K562 (cell line): ENCODE data around the gene AGPAT1. TPM values are rescaled to one million over a fixed set of nuclear protein-coding genes. Genes with fewer than 3 reads are reported as not detected.
A peak's percentile ranks its signal among the peaks of the same experiment; 100 is the strongest.

Experiments used
- ARHGAP35 ChIP-seq: fragments of 450-650 bp; IDR thresholded peaks from 2 replicates; pipeline ENCODE4 v1.6.1; 2018; ENCODE audit not compliant: partially characterized antibody
- ARNT ChIP-seq, 2 experiments: fragments of 450-650 bp; IDR thresholded peaks; 2 replicates each; pipeline ENCODE4 v1.6.1; 2016; ENCODE audit warnings: mild to moderate bottlenecking in 1 of 2
- CBFA2T2 ChIP-seq: fragments of 450-650 bp; conservative IDR thresholded peaks from 2 replicates; pipeline ENCODE4 v1.6.1; 2017; ENCODE audit warnings: mild to moderate bottlenecking
- ERF ChIP-seq: fragments of 450-650 bp; formaldehyde crosslinking; IDR thresholded peaks from 2 replicates; pipeline ENCODE4 v1.4.0; 2020; ENCODE audit warnings: mild to moderate bottlenecking, mixed read lengths
- GTF2E2 ChIP-seq: fragments of 200-800 bp; sonication (Bioruptor generic); IDR thresholded peaks from 2 replicates; pipeline ENCODE4 v1.6.1; 2016; ENCODE audit warnings: missing genetic modification characterization, missing compliant biosample characterization
- HDAC3 ChIP-seq: fragments of 450-650 bp; IDR thresholded peaks from 2 replicates; pipeline ENCODE4 v1.6.1; 2018; ENCODE audit warnings: borderline replicate concordance, mild to moderate bottlenecking, moderate library complexity; ENCODE audit not compliant: partially characterized antibody
- HEY1 ChIP-seq: fragments of 250-450 bp; sonication (Bioruptor Pico); IDR thresholded peaks from 2 replicates; pipeline ENCODE4 v1.5.0; 2020; ENCODE audit warnings: mild to moderate bottlenecking, moderate library complexity, borderline replicate concordance
- KLF16 ChIP-seq: IDR thresholded peaks from 2 replicates; pipeline ENCODE4 v1.6.1; 2016; ENCODE audit warnings: antibody characterized with exemption
- LARP7 ChIP-seq: fragments of 450-650 bp; IDR thresholded peaks from 2 replicates; pipeline ENCODE4 v1.6.1; 2016
- MEF2D ChIP-seq: conservative IDR thresholded peaks from 2 replicates; pipeline ENCODE4 v1.6.1; 2016; ENCODE audit warnings: low read depth, missing genetic modification characterization, missing compliant biosample characterization
- PCBP1 ChIP-seq: fragments of 200-400 bp; formaldehyde crosslinking; IDR thresholded peaks from 2 replicates; pipeline ENCODE4 v1.6.1; 2018; ENCODE audit warnings: mild to moderate bottlenecking, low read depth, low read length; ENCODE audit not compliant: poor library complexity, severe bottlenecking
- POLR2B ChIP-seq: fragments of 450-650 bp; IDR thresholded peaks from 2 replicates; pipeline ENCODE4 v1.6.1; 2018; ENCODE audit warnings: low read depth; ENCODE audit not compliant: partially characterized antibody
- SRSF3 ChIP-seq: fragments of 200-400 bp; formaldehyde crosslinking; IDR thresholded peaks from 2 replicates; pipeline ENCODE4 v1.6.1; 2016; ENCODE audit warnings: mild to moderate bottlenecking, low read length, moderate library complexity; ENCODE audit not compliant: insufficient read depth
- TAF9B ChIP-seq: fragments of 450-650 bp; IDR thresholded peaks from 2 replicates; pipeline ENCODE4 v1.6.1; 2018; ENCODE audit warnings: mild to moderate bottlenecking; ENCODE audit not compliant: partially characterized antibody
- TSC22D4 ChIP-seq: fragments of 450-650 bp; IDR thresholded peaks from 2 replicates; pipeline ENCODE4 v1.6.1; 2016; ENCODE audit warnings: missing genetic modification characterization, missing biosample characterization, control low read depth
- ZFP30 ChIP-seq: fragments of 250-450 bp; sonication (Bioruptor Pico); IDR thresholded peaks from 2 replicates; pipeline ENCODE4 v1.8.0; 2022; ENCODE audit warnings: moderate library complexity, mild to moderate bottlenecking, inconsistent platforms, borderline replicate concordance
- ZNF165 ChIP-seq: fragments of 250-450 bp; sonication (Bioruptor Pico); IDR thresholded peaks from 2 replicates; pipeline ENCODE4 v1.4.0; 2020; ENCODE audit warnings: borderline replicate concordance
- ZNF586 ChIP-seq: fragments of 450-650 bp; formaldehyde crosslinking; conservative IDR thresholded peaks from 2 replicates; pipeline ENCODE4 v1.4.0; 2020; ENCODE audit warnings: mild to moderate bottlenecking, moderate library complexity
- polyA plus RNA-seq, 8 experiments: library from polyadenylated mRNA; depleted of rRNA in 4 of 8; stranded (reverse) in 5 of 8; unstranded in 3 of 8; fragments of >200 nt; fragmentation: Nextera tagmentation in 2 of 8; fragmentation: Illumina TruSeq in 1 of 8; extraction: Ambion mirVana in 2 of 8; extraction: Trizol in 1 of 8; gene quantifications; 2 replicates each; pipeline versions ENCODE4 v1.2.1 to v1.2.3, GENCODE V29; 2011 to 2014; ENCODE audit warnings: inconsistent platforms in 1 of 8, missing spikeins in 1 of 8
- total RNA-seq, 7 experiments: library from RNA; depleted of rRNA in 6 of 7; stranded (reverse); fragments of >200 nt in 6 of 7; fragmentation: Illumina TruSeq in 2 of 7; extraction: Trizol in 2 of 7; gene quantifications; 2 replicates each; pipeline versions ENCODE4 v1.2.1 to v1.2.3, GENCODE V29; 2011 to 2021; ENCODE audit warnings: low replicate concordance in 1 of 7
- TF ChIP-seq, protein P1 (sequence below): fragments of 200-800 bp; sonication (Bioruptor generic); IDR thresholded peaks from 2 replicates; pipeline ENCODE4 v1.6.1; 2017; ENCODE audit warnings: missing genetic modification characterization, missing compliant biosample characterization
- TF ChIP-seq, protein P2 (sequence below): fragments of 250-450 bp; sonication (Bioruptor Pico); IDR thresholded peaks from 2 replicates; pipeline ENCODE4 v1.8.0; 2022; ENCODE audit warnings: moderate library complexity, mild to moderate bottlenecking, inconsistent platforms
- TF ChIP-seq, protein P3 (sequence below): sonication (generic); formaldehyde crosslinking; IDR thresholded peaks from 2 replicates; pipeline ENCODE4 v1.8.0; 2022; ENCODE audit warnings: mild to moderate bottlenecking, missing genetic modification reagents

The AGPAT1 gene
- total and polyA plus RNA-seq, 9 of the 15 experiments (the other 6 are each of a cell fraction or from before 2014, with no cell fraction given) = 37.9 to 176 (median 69.4) TPM

DNA sequence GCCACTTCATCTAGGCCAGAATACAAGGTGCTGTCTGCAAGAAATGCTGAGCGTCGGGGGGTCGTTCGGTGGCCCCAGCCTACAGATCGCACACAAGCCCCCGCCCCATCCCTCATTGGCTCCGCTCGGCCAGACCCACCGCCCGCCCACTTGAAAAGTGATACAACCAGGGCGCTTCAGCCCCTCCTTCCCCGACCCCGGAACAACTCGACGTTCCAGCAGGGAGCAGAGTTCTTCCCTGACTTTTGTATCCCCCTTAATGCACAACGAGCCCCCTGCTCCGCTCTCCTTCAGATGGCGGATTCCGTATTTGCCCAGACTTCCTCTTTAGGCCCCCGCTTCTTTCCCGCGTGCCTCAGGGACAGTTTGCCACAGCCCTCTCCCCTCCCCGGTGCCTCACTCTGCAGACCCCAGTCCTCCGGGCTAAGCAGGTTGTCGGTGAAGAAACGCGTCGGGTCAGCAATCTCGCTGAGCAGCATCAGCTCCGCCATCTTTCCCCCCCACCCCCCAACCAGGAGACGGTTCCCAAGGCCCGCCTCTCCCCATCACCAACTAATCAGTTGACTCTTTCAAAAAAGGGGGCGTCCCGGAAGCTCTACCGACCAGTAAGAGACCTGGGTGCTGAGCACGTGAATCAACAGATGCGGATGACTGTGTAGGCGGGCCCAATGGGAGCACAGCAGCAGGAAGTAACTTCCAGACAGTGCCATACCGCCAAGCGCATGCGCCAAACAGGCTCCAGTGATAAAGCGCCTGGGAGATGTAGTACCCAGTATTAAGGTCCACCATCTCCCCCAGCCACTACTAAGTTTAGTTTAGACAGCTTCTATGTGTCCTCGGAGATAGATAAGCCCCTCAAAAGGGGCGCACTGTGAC, 47.9 kb downstream of the AGPAT1 start, which contains the start of gene ATF6B (continued):
- TF ChIP-seq, protein P1, sequence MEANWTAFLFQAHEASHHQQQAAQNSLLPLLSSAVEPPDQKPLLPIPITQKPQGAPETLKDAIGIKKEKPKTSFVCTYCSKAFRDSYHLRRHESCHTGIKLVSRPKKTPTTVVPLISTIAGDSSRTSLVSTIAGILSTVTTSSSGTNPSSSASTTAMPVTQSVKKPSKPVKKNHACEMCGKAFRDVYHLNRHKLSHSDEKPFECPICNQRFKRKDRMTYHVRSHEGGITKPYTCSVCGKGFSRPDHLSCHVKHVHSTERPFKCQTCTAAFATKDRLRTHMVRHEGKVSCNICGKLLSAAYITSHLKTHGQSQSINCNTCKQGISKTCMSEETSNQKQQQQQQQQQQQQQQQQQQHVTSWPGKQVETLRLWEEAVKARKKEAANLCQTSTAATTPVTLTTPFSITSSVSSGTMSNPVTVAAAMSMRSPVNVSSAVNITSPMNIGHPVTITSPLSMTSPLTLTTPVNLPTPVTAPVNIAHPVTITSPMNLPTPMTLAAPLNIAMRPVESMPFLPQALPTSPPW (CRISPR knock-in tag) = peak; percentile 93
- no peak for TF ChIP-seq ZFP30 (CRISPR knock-in tag)
- peak; percentile 81 for TF ChIP-seq POLR2B
- peak; percentile 28; the same call in 1 of the 2 replicates for TF ChIP-seq CBFA2T2
- TF ChIP-seq GTF2E2 (tag) = 0 out of 2 replicates have a peak, but pooled peaks have one; percentile 66
- peak in 1 of 2 experiments; percentile 71; a peak in 1 of 4 replicates for TF ChIP-seq ARNT (IDR thresholded peaks at IDR 0.05)
- no peak for TF ChIP-seq PCBP1
- peak; percentile 22; the same call in 1 of the 2 replicates for TF ChIP-seq LARP7
- TF ChIP-seq, protein P2, sequence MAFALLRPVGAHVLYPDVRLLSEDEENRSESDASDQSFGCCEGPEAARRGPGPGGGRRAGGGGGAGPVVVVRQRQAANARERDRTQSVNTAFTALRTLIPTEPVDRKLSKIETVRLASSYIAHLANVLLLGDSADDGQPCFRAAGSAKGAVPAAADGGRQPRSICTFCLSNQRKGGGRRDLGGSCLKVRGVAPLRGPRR (CRISPR knock-in tag) = no peak
- TF ChIP-seq HEY1 (CRISPR knock-in tag) = peak; percentile 40; the same call in 1 of the 2 replicates
- no peak for TF ChIP-seq TAF9B
- no peak for TF ChIP-seq ZNF165 (CRISPR knock-in tag)
- TF ChIP-seq TSC22D4 (tag) = no peak
- TF ChIP-seq KLF16 = no peak
- no peak for TF ChIP-seq ARHGAP35
- TF ChIP-seq, protein P3, sequence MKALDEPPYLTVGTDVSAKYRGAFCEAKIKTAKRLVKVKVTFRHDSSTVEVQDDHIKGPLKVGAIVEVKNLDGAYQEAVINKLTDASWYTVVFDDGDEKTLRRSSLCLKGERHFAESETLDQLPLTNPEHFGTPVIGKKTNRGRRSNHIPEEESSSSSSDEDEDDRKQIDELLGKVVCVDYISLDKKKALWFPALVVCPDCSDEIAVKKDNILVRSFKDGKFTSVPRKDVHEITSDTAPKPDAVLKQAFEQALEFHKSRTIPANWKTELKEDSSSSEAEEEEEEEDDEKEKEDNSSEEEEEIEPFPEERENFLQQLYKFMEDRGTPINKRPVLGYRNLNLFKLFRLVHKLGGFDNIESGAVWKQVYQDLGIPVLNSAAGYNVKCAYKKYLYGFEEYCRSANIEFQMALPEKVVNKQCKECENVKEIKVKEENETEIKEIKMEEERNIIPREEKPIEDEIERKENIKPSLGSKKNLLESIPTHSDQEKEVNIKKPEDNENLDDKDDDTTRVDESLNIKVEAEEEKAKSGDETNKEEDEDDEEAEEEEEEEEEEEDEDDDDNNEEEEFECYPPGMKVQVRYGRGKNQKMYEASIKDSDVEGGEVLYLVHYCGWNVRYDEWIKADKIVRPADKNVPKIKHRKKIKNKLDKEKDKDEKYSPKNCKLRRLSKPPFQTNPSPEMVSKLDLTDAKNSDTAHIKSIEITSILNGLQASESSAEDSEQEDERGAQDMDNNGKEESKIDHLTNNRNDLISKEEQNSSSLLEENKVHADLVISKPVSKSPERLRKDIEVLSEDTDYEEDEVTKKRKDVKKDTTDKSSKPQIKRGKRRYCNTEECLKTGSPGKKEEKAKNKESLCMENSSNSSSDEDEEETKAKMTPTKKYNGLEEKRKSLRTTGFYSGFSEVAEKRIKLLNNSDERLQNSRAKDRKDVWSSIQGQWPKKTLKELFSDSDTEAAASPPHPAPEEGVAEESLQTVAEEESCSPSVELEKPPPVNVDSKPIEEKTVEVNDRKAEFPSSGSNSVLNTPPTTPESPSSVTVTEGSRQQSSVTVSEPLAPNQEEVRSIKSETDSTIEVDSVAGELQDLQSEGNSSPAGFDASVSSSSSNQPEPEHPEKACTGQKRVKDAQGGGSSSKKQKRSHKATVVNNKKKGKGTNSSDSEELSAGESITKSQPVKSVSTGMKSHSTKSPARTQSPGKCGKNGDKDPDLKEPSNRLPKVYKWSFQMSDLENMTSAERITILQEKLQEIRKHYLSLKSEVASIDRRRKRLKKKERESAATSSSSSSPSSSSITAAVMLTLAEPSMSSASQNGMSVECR (CRISPR knock-in tag) = no peak
- no peak for TF ChIP-seq ZNF586
- TF ChIP-seq HDAC3 = no peak
- no peak for TF ChIP-seq SRSF3
- TF ChIP-seq MEF2D = no peak
- no peak; the same call in 1 of the 2 replicates for TF ChIP-seq ERF (CRISPR knock-in tag)
